GM12892 (cell line): ENCODE measurements around the gene CACNA2D1.
"Not testable (repeated sequence)": the region's sequence is repeated elsewhere in the genome, so short reads cannot be mapped to it uniquely, and the experiment has no call there.

Experiments
- DNase-seq: peaks from one replicate; pipeline ENCODE4 v3.0.0; 2011; ENCODE audit not compliant: insufficient read length
- FAIRE-seq: peaks from 2 replicates; lab custom pipeline; 2011; peaks lifted over from hg19 to GRCh38; lab: Jason Lieb, UNC
- POLR2A ChIP-seq: IDR thresholded peaks from 2 replicates; pipeline ENCODE4 v1.6.1; 2011; ENCODE audit warnings: low read depth, low read length, control low read depth
- POLR2AphosphoS5 ChIP-seq: IDR thresholded peaks from 2 replicates; pipeline ENCODE4 v1.6.1; 2011; ENCODE audit warnings: low read depth, low read length, control low read depth
- TAF1 ChIP-seq: IDR thresholded peaks from 2 replicates; pipeline ENCODE4 v1.6.1; 2011; ENCODE audit warnings: low read depth, mild to moderate bottlenecking, control low read depth, low read length, borderline replicate concordance

The CACNA2D1 gene

DNA sequence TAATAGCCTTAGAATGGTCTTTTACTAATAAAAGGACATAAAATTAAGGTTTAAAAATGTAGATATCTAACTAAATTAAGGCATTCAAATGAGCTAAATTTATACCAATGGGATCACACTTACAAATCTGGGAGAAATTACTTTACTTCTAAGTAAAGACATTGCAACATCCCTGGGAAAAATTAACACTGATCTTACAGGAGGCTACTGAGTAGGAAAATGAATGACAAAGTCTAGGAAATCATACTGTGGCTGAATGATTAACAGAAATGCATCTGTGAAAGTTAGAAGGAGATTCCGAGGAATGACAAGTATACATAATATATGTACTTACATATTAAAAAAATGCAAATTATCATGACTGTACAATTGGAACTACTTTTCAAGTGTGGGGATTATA is 38.3 kb downstream of the CACNA2D1 start:
- no peak for TF ChIP-seq TAF1
- no peak for TF ChIP-seq POLR2A
- TF ChIP-seq POLR2AphosphoS5: no peak
- no peak for DNase-seq
- no peak for FAIRE-seq

DNA sequence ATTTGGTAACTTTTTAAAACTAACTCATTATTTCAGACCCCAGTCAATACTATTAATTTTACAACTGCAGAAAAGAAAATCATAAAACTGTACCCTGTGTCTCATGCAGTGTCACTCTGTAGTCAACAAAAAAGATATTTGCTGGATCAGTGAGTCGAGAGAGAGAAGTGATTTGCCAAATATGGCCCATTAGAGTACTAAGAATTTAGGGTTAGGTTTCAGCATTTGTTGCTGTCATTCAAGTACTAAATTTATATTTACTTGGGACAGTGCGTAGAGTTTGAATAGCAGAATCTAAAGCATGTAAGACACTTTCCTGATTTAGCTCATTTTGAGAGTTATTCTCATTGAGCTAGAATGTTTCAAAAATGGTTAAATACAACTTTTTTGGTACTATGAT is 38.9 kb downstream of the CACNA2D1 start:
- no peak for FAIRE-seq
- no peak for DNase-seq
- no peak for TF ChIP-seq POLR2AphosphoS5
- TF ChIP-seq POLR2A: no peak
- no peak for TF ChIP-seq TAF1

DNA sequence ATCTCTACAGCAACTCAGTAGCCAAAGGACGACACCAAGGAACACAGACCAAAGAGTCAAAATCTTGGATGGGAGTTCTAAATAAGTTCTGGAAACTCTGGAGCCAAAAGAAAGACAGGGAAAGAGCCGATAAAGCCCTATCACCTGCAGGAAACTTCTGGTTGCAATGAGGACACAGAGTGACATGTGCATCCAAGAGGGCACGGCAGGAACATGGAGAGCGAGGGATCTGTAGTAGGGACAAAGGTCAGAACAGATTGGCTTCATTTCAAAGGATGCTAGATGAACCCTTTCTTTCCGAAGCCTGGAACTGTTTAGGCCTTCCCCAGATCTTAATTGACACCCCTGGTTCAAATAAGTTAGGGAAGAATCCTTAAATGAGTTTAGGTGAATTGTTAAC is 39.5 kb downstream of the CACNA2D1 start:
- FAIRE-seq (no peak), DNase-seq (no peak)
- TF ChIP-seq TAF1 (no peak), POLR2AphosphoS5 (no peak), POLR2A (no peak)

DNA sequence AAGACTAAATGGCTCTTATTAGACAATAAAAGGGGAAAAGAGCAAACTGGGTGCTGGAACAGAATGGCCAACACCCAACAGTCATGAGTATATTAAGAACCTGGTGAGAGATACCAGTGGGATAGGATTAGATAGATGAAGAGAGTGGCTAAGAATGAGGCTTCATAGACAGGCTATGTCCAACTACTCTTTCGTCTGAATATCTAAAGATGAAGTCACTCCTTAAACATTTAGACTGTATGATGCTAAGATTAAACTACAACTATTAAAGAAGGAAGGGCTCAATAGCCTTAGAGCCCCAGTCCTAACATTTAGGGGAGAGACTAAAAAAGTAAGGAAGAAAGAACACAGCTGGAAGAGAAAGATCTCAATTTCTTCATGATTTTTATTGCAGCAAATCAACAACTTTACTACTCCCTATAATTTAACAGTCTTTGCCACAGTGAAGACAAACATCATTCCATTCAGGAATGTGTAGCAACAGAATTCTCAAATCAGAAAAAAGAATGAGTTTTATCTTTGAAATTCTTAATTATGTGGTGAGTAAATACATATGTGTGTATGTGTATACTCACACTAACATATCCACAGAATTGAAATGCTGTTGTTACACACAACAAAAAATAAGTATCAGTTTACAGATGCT is 45.6 kb downstream of the CACNA2D1 start:
- TF ChIP-seq POLR2AphosphoS5: no peak
- no peak for TF ChIP-seq TAF1
- no peak for TF ChIP-seq POLR2A
- DNase-seq: no peak
- no peak for FAIRE-seq

DNA sequence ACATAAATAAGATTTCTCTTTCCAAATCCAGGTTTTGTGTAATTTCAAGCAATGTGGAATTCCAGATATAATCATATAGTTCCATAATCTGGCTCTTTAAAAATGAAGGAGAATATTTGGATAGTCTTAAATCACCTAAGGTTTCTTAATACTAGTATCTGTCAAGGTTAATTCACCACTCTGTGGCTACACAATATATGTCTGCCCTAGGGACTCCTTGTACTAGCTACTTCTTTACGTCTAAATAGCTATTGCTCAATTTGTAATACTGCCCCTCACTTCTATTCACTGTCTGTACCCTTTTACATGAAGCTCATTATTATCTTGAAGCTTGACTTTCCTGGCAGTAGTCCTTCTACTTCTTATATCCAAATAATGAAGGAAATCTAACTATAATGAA is 47.2 kb downstream of the CACNA2D1 start:
- no peak for FAIRE-seq
- DNase-seq: no peak

DNA sequence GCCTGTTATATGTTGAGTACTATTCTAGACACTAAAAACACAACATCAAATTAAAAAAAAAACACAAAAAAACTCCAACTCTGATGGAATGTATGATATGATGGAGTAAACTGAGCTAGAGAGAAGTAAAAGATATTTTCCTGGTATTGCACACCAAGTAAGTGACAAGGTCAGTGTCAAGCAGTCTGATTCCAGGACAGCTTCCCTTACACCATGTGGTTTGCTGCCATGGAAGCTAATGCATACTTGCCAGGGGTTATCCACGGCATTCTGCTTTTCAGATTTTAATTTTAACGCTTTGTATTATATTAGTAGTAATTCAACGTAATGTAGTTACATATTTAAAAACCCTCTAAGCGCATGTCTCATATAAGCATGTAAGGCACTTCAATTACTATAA is 48.4 kb downstream of the CACNA2D1 start:
- DNase-seq (no peak), FAIRE-seq (no peak)

More for the DNA sequence above, 47.2 kb downstream of the CACNA2D1 start:
- TF ChIP-seq TAF1 (no peak), POLR2A (no peak), POLR2AphosphoS5 (no peak)

DNA sequence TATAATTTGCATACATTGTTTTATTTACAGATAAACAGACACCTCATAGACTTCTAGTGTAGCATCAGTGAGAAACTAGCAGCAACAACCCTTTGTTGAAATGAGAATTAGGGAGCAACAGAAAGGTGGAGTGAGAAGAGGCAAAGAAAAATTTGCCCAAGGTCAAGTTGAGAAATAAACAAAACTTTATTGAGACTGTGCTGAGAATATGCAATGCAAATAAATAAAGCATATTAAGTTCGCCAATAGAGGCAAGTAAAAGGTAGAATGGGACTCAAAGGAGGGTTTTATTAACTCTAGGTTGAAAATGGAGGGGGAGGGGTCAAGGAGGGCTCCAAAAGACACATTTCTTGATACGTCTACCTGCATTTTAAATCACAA is 49.7 kb downstream of the CACNA2D1 start:
- TF ChIP-seq TAF1 (no peak), POLR2AphosphoS5 (no peak), POLR2A (no peak)
- DNase-seq: no peak
- no peak for FAIRE-seq

More for the DNA sequence above, 48.4 kb downstream of the CACNA2D1 start:
- no peak for TF ChIP-seq POLR2AphosphoS5
- no peak for TF ChIP-seq POLR2A
- no peak for TF ChIP-seq TAF1

DNA sequence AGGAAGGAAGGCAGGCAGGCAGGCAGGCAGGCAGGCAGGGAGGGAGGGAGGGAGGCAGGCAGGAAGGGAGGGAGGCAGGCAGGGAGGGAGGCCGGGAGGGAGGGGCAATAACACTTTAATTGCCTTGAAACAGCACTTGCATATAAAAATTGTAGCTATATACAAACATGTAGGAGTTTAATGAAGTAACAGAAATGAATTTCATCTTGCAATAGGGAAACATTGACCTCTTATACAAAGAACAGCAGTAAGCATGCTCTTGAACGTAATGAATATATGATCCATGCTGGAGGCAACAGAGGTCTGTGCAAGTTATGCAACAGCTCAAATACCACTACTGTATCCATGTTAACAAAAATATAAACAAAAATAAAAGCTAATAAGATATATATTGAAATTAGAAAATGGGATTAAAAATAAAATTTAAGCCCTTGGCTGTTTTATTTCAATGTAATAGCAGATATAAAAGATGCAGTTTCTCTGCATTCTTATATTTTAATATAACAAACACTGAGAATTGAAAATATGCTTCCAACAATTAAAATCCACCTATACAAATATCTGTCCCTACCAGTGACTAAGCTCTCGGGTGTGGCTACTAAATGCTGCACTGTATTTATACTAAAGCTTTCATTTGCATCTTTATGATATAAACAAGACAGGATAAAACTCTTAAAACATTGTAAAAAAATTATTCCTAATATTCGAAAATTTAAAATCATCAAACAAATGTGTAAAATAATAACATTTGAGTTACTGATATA is 50.3 kb downstream of the CACNA2D1 start:
- TF ChIP-seq POLR2A: no peak
- no peak for TF ChIP-seq POLR2AphosphoS5
- TF ChIP-seq TAF1: no peak
- FAIRE-seq (no peak), DNase-seq (no peak)

DNA sequence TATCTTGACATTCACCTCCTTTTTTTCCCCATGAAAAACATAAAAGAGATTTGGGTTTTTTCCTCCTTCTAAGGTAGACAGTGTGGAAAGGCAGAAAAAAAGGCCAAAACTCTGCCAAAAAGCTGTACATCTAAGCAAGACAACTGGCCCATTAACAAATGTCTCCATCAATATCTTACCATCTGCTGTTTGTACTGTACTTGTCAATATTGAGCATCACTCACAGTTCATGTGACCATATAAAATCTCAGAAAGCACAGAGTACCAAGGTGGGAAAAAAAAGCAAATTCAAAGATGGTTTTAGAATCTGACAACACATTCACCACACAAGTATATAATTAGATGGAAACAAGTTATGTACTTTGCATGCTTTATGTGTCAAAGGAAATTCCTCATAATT is 52.6 kb downstream of the CACNA2D1 start:
- TF ChIP-seq TAF1 (no peak), POLR2A (no peak), POLR2AphosphoS5 (no peak)
- FAIRE-seq: no peak
- DNase-seq: no peak

DNA sequence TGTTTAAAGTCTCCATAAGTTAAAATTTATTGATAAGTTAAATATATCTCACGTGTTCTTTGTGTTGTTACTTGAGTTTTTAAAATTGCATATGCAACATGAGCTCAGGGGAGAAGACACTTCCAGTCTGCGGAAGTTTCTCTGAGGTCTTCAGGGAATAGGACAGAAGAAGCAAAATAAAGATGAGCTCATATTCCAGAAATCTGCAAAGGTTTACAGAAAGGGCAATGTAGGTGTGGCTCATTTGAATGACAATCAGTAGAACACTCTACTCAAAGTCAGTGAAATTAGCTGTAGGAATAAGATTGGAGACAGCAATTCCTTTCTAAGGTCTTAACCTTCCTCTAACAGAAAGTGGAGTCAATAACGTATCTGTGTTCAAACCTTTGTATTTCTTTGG is 53.7 kb downstream of the CACNA2D1 start:
- no peak for TF ChIP-seq POLR2AphosphoS5
- no peak for TF ChIP-seq TAF1
- no peak for TF ChIP-seq POLR2A
- no peak for DNase-seq

DNA sequence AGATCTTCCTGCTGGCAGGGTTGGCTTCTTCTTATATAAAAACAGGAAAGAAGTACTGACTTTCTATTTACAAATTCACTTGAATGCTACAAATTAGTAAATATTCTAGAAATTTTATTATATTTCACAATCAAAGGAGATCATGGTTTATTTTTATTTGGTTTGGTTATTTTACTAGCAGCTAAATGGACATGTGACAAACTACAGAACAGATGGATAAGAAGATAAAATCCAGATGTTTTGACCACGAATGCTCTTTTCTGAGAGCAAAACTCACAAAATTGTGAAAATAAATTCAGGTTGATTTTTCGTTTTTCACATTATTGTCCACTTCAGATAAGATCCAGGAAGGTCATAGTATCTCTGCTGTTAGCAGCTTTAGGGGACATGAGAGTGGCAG is 55.4 kb downstream of the CACNA2D1 start:
- FAIRE-seq (no peak), DNase-seq (no peak)
- TF ChIP-seq POLR2A (no peak), POLR2AphosphoS5 (no peak), TAF1 (no peak)

More for the DNA sequence above, 53.7 kb downstream of the CACNA2D1 start:
- FAIRE-seq: no peak

DNA sequence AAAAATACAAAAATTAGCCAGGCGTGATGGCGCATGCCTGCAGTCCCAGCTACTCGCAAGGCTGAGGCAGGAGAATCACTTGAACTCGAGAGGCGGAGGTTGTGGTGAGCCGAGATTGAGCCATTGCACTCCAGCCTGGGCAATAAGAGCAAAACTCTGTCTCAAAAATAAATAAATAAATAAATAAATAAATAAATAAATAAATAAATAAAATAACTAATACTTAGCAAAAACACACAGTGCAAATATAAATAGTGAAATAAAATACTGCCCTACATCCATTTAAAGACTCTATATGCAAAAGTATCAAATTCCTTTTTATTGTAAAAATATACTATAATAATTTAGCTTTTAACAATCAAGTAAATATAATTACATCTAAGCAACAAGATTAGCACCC is 57.0 kb downstream of the CACNA2D1 start:
- FAIRE-seq, DNase-seq: not testable (repeated sequence)
